Liver (tissue), 9 donors: Measurements from ENCODE around the gene SLC1A2. TPM values are rescaled to one million over a fixed set of nuclear protein-coding genes. Genes with fewer than 3 reads are reported as not detected.

Experiments
- DNase-seq: peaks from one replicate; pipeline ENCODE4 v3.0.0-alpha.2; 2017; ENCODE audit warnings: low spot score
- H3K27ac ChIP-seq, 2 donors: one replicate each; pipeline ENCODE4 v1.7.0; 2013; ENCODE audit warnings: inconsistent platforms in 2 of 2, low read length in 2 of 2, control low read depth in 1 of 2, low read depth in 1 of 2, mild to moderate bottlenecking in 1 of 2
- H3K27me3 ChIP-seq, 4 donors: one replicate each; pipeline versions ENCODE4 v1.6.1 to v1.7.0; 2013; ENCODE audit warnings: low read length in 3 of 4, inconsistent platforms in 1 of 4, mild to moderate bottlenecking in 1 of 4, moderate library complexity in 1 of 4; ENCODE audit not compliant: control insufficient read depth in 4 of 4, insufficient read depth in 4 of 4
- H3K36me3 ChIP-seq, 4 donors: one replicate each; pipeline versions ENCODE4 v1.6.1 to v1.7.0; 2013; ENCODE audit warnings: low read length in 3 of 4, mild to moderate bottlenecking in 3 of 4, low read depth in 1 of 4, moderate library complexity in 1 of 4; ENCODE audit not compliant: control insufficient read depth in 4 of 4, insufficient read depth in 3 of 4
- H3K4me1 ChIP-seq, 4 donors: one replicate each; pipeline versions ENCODE4 v1.6.1 to v1.7.0; 2013; ENCODE audit warnings: low read length in 3 of 4, mild to moderate bottlenecking in 3 of 4, moderate library complexity in 1 of 4; ENCODE audit not compliant: control insufficient read depth in 4 of 4, insufficient read depth in 4 of 4
- H3K4me3 ChIP-seq, 3 donors: one replicate each; pipeline versions ENCODE4 v1.6.1 to v1.7.0; 2013; ENCODE audit warnings: low read length in 3 of 3, control low read depth in 1 of 3, low read depth in 1 of 3, mild to moderate bottlenecking in 1 of 3
- H3K9ac ChIP-seq, 2 donors: one replicate each; pipeline ENCODE4 v1.7.0; 2013; ENCODE audit warnings: low read length in 2 of 2, mild to moderate bottlenecking in 2 of 2, moderate library complexity in 2 of 2, control low read depth in 1 of 2, low read depth in 1 of 2
- H3K9me3 ChIP-seq, 4 donors: one replicate each; pipeline versions ENCODE4 v1.6.1 to v1.7.0; 2013; ENCODE audit warnings: low read length in 3 of 4; ENCODE audit not compliant: control insufficient read depth in 4 of 4
- ATF3 ChIP-seq: IDR thresholded peaks from 2 replicates; pipeline ENCODE4 v1.6.1; 2016; ENCODE audit warnings: antibody characterized with exemption
- EGR1 ChIP-seq, 2 donors: IDR thresholded peaks; 2 replicates each; pipeline ENCODE4 v1.6.1; 2016 to 2018; ENCODE audit warnings: antibody characterized with exemption in 2 of 2, low read depth in 2 of 2
- HNF4A ChIP-seq, 2 donors: conservative IDR thresholded peaks; 2 replicates each; pipeline ENCODE4 v1.6.1; 2016; ENCODE audit warnings: antibody characterized with exemption in 2 of 2, mild to moderate bottlenecking in 2 of 2
- JUND ChIP-seq, 2 donors: IDR thresholded peaks; 2 replicates each; pipeline ENCODE4 v1.6.1; 2016; ENCODE audit warnings: antibody characterized with exemption in 2 of 2
- NR2F2 ChIP-seq: IDR thresholded peaks from 2 replicates; pipeline ENCODE4 v1.6.1; 2016; ENCODE audit warnings: antibody characterized with exemption
- RAD21 ChIP-seq, 2 donors: IDR thresholded peaks; 2 replicates each; pipeline ENCODE4 v1.6.1; 2016; ENCODE audit warnings: antibody characterized with exemption in 2 of 2, mild to moderate bottlenecking in 2 of 2
- REST ChIP-seq: IDR thresholded peaks from 2 replicates; pipeline ENCODE4 v1.6.1; 2016; ENCODE audit warnings: antibody characterized with exemption, mild to moderate bottlenecking
- RXRA ChIP-seq, 2 donors: IDR thresholded peaks; 2 replicates each; pipeline ENCODE4 v1.6.1; 2017 to 2018; ENCODE audit warnings: antibody characterized with exemption in 2 of 2, mild to moderate bottlenecking in 1 of 2
- TAF1 ChIP-seq: conservative IDR thresholded peaks from 2 replicates; pipeline ENCODE4 v1.6.1; 2016; ENCODE audit warnings: antibody characterized with exemption, mild to moderate bottlenecking
- YY1 ChIP-seq: IDR thresholded peaks from 2 replicates; pipeline ENCODE4 v1.6.1; 2016; ENCODE audit warnings: antibody characterized with exemption, mild to moderate bottlenecking
- ZBTB33 ChIP-seq: IDR thresholded peaks from 2 replicates; pipeline ENCODE4 v1.6.1; 2016; ENCODE audit warnings: antibody characterized with exemption
- WGBS: extraction: QIAGEN DNeasy Blood & Tissue Kit; methylation state at CpG from one replicate; pipeline ENCODE4 v1.1.7; 2013; 5-methylcytosine and 5-hydroxymethylcytosine counted together
- polyA plus RNA-seq, 2 donors: library from polyadenylated mRNA; stranded (reverse) in 1 of 2; unstranded in 1 of 2; fragments of 200-250 nt in 1 of 2; fragments of >200 nt in 1 of 2; fragmentation: Nextera tagmentation in 1 of 2; extraction: Ambion mirVana in 1 of 2; gene quantifications; one replicate each; pipeline versions ENCODE4 v1.2.1 to v1.2.3, GENCODE V29; 2013 to 2015
- total RNA-seq, 2 donors: library from RNA; depleted of rRNA; stranded (reverse); fragments of >200 nt; gene quantifications; one replicate each; pipeline ENCODE4 v1.2.3, GENCODE V29; 2014
- donor health status: healthy.
- donor health status: healthy.
- donor health status: healthy.
- donor health status: healthy.
- donor health status: healthy.

Gene SLC1A2
- total and polyA plus RNA-seq, 4 donors = 6.4 to 19.5 (median 13.5) TPM

- WGBS = 85% methylated on average over 5 of the region's 5 CpGs
- TF ChIP-seq YY1 (no peak), HNF4A (conservative IDR thresholded peaks at IDR 0.05) (no peak), REST (no peak), RAD21 (IDR thresholded peaks at IDR 0.05) (no peak), NR2F2 (no peak), EGR1 (IDR thresholded peaks at IDR 0.05; ENCODE audit: low read depth in 2 of 2) (no peak), ATF3 (no peak), ZBTB33 (no peak), TAF1 (no peak)
- H3K9ac ChIP-seq = no peak overlapping the region
- H3K27ac ChIP-seq = no peak overlapping the region
- H3K27me3 ChIP-seq = no peaks in the 10 kb centered on the region
- no peaks in the 10 kb centered on the region for H3K9me3 ChIP-seq
- peaks cover 0 to 7% (median 1%) of the 10 kb centered on the region in 4 donors for H3K4me1 ChIP-seq
- H3K4me3 ChIP-seq = no peak overlapping the region
- no peaks in the 10 kb centered on the region for H3K36me3 ChIP-seq
- no peak for DNase-seq
Observed at GRCh38 chr11:35236667-35237003, 182.7 kb downstream of the SLC1A2 start.

- Histone ChIP-seq H3K9me3 (no peaks in the 10 kb centered on the region), H3K27ac (no peak overlapping the region), H3K4me1 (peaks cover 0 to 7% (median 1%) of the 10 kb centered on the region in 4 donors), H3K9ac (no peak overlapping the region), H3K36me3 (no peaks in the 10 kb centered on the region), H3K27me3 (no peaks in the 10 kb centered on the region), H3K4me3 (no peak overlapping the region)
- no peak for DNase-seq
- WGBS = 60% methylated on average over 4 of the region's 4 CpGs
- TF ChIP-seq JUND (IDR thresholded peaks at IDR 0.05) (peak in 1 of 2 donors; percentile 63), RXRA (IDR thresholded peaks at IDR 0.05) (peak in 1 of 2 donors; percentile 41), RAD21 (IDR thresholded peaks at IDR 0.05) (peak in 1 of 2 donors; percentile 41), ATF3 (no peak), YY1 (no peak), REST (no peak), HNF4A (conservative IDR thresholded peaks at IDR 0.05) (peak in 1 of 2 donors; percentile 32), EGR1 (IDR thresholded peaks at IDR 0.05; ENCODE audit: low read depth in 2 of 2) (peak in 1 of 2 donors; percentile 13)
Observed at GRCh38 chr11:35235936-35236666, 183.3 kb downstream of the SLC1A2 start.
